Mesenteric fat pad (tissue), 1 donor: ENCODE data around the gene PCDHGB5. TPM values are rescaled to one million over a fixed set of nuclear protein-coding genes. Genes with fewer than 3 reads are reported as not detected.

Experiments used
- DNase-seq: peaks from one replicate; pipeline ENCODE4 v3.0.0-alpha.2; 2020; ENCODE audit warnings: low spot score
- total RNA-seq: library from RNA; stranded (reverse); fragmentation: NEBNext Ultra II Directional; extraction: Animal tissue kit (Norgen Biotek cat#: 25700); gene quantifications from one replicate; pipeline ENCODE4 v1.2.1, GENCODE V29; 2021
- donor health status: DM: yes; HTN: yes; CAD: no.

PCDHGB5 gene
- total RNA-seq, 1 donor from 2014 or later = 5.9 TPM

DNA sequence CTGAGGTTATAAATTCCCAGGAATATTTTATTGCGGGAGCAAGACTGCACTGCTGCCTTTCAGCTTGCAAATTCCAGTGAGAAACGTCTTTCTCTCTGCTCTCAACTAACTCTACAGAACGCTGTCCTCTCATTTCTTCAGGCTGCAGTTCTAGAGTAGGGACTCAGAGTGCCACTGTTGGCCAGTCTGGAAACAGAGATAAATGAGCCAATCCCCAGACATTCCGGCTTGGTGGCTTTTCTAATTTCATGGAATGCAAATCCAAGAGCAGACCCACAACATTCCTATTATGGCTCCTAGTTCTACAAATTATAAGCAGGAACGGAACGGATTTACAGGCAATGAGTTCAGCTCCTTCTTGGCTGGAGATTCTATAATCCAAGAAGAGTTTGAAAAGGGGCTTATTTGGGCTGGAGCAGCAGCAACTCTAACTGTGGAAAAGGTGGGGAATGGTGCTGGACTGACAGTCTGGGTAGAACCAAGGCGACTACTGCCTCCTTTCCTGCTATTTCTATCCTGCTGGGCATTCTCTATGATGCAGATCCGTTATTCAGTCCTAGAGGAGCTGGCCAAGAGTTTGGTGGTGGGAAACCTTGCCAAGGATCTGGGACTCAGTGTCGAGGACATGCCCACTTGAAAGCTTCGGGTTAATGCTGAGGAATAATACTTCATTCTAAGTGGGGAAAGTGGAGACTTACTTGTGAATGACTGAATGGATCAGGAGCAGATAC is 41.8 kb downstream of the PCDHGB5 start:
- no peak for DNase-seq

DNA sequence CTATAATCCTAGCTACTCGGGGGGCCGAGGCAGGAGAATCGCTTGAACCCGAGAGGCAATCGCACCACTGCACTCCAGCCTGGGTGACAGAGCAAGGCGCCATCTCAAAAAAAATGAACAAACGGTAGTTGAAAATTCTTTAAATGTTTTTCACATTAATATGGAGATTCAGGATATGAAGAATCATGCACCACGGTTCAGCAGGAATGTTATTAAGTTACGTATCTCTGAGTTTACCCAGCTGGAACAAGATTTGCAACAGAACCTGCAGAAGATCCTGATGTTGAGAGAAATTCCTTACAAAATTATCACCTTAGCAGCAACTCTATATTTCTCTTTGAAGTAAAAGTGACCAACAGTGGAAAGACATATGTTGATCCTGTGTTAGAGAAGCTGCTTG is 42.6 kb downstream of the PCDHGB5 start:
- DNase-seq = no peak

DNA sequence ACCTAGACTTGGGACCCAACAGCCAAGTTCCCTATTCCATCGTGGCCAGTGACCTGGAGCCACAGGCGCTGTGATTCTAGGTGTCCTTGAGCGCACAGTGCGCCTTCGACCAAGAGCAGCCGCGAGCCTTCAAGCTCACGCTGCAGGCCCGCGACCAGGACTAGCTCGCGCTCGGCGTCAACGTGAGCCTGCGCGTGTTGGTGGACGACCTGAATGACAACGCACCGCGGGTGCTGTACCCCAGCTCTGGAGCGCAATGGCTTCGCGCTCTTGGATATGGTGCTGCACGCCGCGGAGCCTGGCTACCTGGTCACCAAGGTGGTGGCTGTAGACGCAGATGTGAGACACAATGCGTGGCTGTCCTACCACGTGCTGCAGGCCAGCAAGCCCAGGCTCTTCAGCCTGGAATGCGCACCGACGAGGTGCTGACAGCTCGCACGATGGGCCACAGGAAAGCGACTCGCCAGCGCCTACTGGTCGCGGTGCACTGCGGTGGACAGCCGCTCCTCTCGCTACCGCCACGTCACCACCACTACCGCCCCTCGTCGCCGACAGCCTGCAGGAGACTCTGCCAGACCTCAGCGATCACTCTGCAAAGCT is 43.9 kb downstream of the PCDHGB5 start:
- no peak for DNase-seq

Other genes with a start within 250 kb of the PCDHGB5 start
- 0.48 TPM for gene PCDHB6, start 247.9 kb upstream of the PCDHGB5 start, total RNA-seq
- gene PCDHB7, start 225.3 kb upstream of the PCDHGB5 start, total RNA-seq = 1.6 TPM
- gene PCDHB8, start 220.2 kb upstream of the PCDHGB5 start, total RNA-seq = 2.4 TPM
- gene PCDHB16, start 215.6 kb upstream of the PCDHGB5 start, total RNA-seq = 1.6 TPM
- gene PCDHB9, start 210.8 kb upstream of the PCDHGB5 start, total RNA-seq = 1.0 TPM
- gene PCDHB10, start 205.6 kb upstream of the PCDHGB5 start, total RNA-seq = 1.4 TPM
- gene PCDHB11, start 198.3 kb upstream of the PCDHGB5 start, total RNA-seq = 2.0 TPM
- gene PCDHB12, start 189.2 kb upstream of the PCDHGB5 start, total RNA-seq = 3.3 TPM
- 2.8 TPM for gene PCDHB13, start 184.0 kb upstream of the PCDHGB5 start, total RNA-seq
- gene PCDHB14, start 174.6 kb upstream of the PCDHGB5 start, total RNA-seq = 1.9 TPM
- 3.4 TPM for gene PCDHB15, start 152.6 kb upstream of the PCDHGB5 start, total RNA-seq
- 0.61 TPM for gene SLC25A2, start 93.9 kb upstream of the PCDHGB5 start, total RNA-seq
- gene TAF7, start 77.2 kb upstream of the PCDHGB5 start, total RNA-seq = 53.9 TPM
- 0.48 TPM for gene PCDHGA1, start 67.4 kb upstream of the PCDHGB5 start, total RNA-seq
- gene PCDHGA2, start 59.2 kb upstream of the PCDHGB5 start, total RNA-seq = 3.7 TPM
- gene PCDHGA3, start 54.1 kb upstream of the PCDHGB5 start, total RNA-seq = 2.2 TPM
- 1.3 TPM for gene PCDHGB1, start 47.8 kb upstream of the PCDHGB5 start, total RNA-seq
- gene PCDHGA4, start 42.9 kb upstream of the PCDHGB5 start, total RNA-seq = 4.7 TPM
- 3.1 TPM for gene PCDHGB2, start 38.0 kb upstream of the PCDHGB5 start, total RNA-seq
- gene PCDHGA5, start 33.8 kb upstream of the PCDHGB5 start, total RNA-seq = 2.7 TPM
- 2.7 TPM for gene PCDHGB3, start 27.7 kb upstream of the PCDHGB5 start, total RNA-seq
- 3.1 TPM for gene PCDHGA6, start 24.1 kb upstream of the PCDHGB5 start, total RNA-seq
- gene PCDHGA7, start 15.2 kb upstream of the PCDHGB5 start, total RNA-seq = 1.9 TPM
- gene PCDHGB4, start 10.2 kb upstream of the PCDHGB5 start, total RNA-seq = 3.2 TPM
- 0.87 TPM for gene PCDHGA8, start 5.3 kb upstream of the PCDHGB5 start, total RNA-seq
- 3.9 TPM for gene PCDHGA9, start 4.8 kb downstream of the PCDHGB5 start, total RNA-seq
- gene PCDHGB6, start 10.1 kb downstream of the PCDHGB5 start, total RNA-seq = 5.3 TPM
- 4.2 TPM for gene PCDHGA10, start 15.0 kb downstream of the PCDHGB5 start, total RNA-seq
- 8.1 TPM for gene PCDHGB7, start 19.7 kb downstream of the PCDHGB5 start, total RNA-seq
- gene PCDHGA11, start 23.1 kb downstream of the PCDHGB5 start, total RNA-seq = 3.1 TPM
- 4.6 TPM for gene PCDHGA12, start 32.6 kb downstream of the PCDHGB5 start, total RNA-seq
- 46.8 TPM for gene PCDHGC3, start 78.0 kb downstream of the PCDHGB5 start, total RNA-seq
- 1.7 TPM for gene PCDHGC4, start 87.1 kb downstream of the PCDHGB5 start, total RNA-seq
- gene PCDHGC5, start 91.1 kb downstream of the PCDHGB5 start, total RNA-seq = 1.1 TPM
- 49.5 TPM for gene DIAPH1, start 221.1 kb downstream of the PCDHGB5 start, total RNA-seq
- 39.3 TPM for gene HDAC3, start 238.9 kb downstream of the PCDHGB5 start, total RNA-seq
- gene RELL2, start 239.1 kb downstream of the PCDHGB5 start, total RNA-seq = 1.5 TPM